T-helper 2 cell treated with Interferon-gamma antibody and Interleukin-4, amounts not matched to agents 100 ng/mL and 5 ng/mL, for 36 hours (primary cell): ENCODE data around the gene SMIM44. TPM values are rescaled to one million over a fixed set of nuclear protein-coding genes. Genes with fewer than 3 reads are reported as not detected.

Experiments used
- intact Hi-C: fragments of 100-400 bp; cut with micrococcal nuclease; formaldehyde crosslinking; loops from one replicate; pipeline ENCODE4 v1.15.1; 2023
- total RNA-seq: library from RNA; stranded (reverse); gene quantifications from 2 replicates; pipeline ENCODE4 v1.2.3, GENCODE V29; 2022

The SMIM44 gene
- total RNA-seq, 1 donor from 2014 or later: not detected

DNA sequence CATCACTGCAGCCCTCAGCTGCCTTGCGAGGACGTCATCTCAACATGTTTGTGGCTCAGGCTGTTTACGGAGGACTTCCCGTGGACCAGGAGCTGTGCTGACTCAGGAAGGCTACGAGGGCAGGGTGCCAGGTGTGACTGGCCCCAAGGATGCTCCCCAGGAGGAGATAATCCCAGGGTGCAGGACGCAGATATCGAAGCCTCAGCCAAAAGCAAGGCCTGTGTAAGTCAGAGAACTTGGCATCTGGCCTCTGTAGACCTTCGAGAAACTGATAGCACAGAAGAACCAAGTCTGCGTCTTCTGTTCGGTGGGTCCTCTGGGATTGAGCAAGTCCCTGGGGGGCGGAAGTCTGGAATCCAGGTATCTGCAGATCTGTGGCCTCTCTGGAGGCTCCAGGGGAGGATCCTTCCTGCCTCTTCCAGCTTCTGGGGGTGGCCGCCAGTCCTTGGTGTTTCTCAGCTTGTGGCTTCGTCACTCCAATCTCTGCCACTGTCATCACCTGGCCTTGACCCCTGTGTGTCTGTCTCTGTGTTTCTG lies 19.9 kb upstream of the SMIM44 start:
- intact Hi-C loops: loop anchor here (10.0 kb wide), 2 partner anchors 548 to 1348 kb away; partner anchors contain the start of gene AP3D1

DNA sequence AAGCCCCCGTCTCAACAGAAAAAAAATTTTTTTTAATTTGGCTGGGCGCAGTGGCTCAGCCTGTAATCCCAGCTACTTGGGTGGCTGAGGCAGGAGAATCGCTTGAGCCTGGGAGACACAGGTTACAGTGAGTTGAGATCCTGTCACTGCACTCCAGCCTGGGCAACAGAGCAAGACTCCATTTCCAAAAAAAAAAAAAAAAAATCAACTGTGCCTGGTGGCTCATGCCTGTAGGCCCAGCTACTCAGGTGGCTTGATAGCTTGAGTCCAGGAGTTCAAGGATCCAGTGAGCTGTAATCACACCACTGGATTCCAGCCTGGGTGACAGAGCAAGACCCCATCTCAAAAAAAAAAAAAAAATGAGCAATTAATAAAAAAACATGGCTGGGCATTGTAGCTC lies 18.5 kb upstream of the SMIM44 start:
- intact Hi-C loops: loop anchor here (10.0 kb wide), 2 partner anchors 547 to 1347 kb away; partner anchors contain the start of gene AP3D1

DNA sequence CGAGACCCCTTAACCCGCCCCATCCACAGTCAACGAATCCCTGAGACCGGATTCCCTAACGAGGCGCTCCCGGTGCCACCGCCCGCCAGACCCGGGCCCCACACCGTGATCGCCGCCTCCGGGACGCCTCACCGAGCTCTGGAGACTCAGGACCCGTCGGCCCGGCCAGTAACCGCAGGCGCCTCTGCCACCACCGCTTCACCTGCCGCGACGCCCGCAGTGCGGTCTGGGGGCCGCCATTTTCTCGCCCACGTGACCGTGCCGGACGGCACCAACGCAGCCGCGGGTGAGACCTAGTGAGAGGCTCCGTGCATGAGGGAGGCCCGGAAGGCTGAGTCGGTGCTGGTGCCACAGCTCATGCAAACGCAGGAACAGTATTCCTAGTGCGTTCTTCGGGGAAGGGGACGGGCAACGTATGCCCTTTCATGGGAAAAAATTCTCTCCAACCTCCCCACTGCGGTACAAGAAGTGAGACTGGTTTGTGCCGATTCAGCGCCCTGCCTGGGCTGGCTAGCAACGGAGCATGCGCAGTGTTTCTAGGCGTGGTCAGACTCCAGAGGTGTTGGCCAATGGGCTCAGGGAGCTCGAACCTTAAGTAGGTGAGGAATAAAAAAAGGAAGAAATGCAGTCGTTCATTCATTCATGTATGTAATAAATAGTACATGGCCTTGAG lies 17.3 kb upstream of the SMIM44 start, which contains the start of gene DOHH:
TSS of gene DOHH (minus strand) at position 246 of the 673 bp plus-strand sequence. CDS start 3,860 bp downstream, outside the sequence.
- intact Hi-C loops: loop anchor here (10.0 kb wide), 2 partner anchors 546 to 1346 kb away; partner anchors contain the start of gene AP3D1

DNA sequence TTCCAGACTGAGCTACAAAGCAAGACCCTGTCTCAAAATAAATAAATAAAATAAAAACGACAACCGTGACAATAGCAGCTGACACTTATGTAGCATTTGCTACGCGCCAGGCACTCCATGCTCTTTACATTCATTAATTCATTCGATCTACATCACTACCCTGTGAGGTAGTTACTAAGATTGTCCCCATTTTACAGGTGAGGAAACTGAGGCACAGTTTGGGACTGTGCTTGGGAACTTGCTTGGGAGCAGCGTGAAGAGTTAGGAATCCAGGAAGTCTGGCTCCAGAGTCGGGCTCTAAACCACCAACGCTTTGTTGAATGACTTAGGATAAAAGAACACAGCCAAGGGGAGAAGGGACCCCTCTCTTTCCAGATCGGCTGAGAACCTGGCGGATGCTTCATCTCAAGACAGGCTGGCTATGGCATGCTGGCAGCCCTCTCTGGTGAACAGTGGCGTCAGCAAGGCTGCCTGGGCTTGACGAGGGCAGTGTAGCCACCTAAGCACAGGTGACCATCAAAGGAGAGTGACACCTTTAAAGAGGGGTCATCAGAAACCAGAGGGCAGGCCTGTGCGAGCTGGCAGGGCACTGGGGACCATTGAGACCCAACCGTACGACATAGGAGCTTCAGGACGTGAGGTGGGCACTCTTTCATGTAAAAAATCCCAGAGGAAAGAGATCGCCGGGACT lies 16.6 kb upstream of the SMIM44 start:
- intact Hi-C loops: loop anchor here (10.0 kb wide), 2 partner anchors 545 to 1345 kb away; partner anchors contain the start of gene AP3D1

DNA sequence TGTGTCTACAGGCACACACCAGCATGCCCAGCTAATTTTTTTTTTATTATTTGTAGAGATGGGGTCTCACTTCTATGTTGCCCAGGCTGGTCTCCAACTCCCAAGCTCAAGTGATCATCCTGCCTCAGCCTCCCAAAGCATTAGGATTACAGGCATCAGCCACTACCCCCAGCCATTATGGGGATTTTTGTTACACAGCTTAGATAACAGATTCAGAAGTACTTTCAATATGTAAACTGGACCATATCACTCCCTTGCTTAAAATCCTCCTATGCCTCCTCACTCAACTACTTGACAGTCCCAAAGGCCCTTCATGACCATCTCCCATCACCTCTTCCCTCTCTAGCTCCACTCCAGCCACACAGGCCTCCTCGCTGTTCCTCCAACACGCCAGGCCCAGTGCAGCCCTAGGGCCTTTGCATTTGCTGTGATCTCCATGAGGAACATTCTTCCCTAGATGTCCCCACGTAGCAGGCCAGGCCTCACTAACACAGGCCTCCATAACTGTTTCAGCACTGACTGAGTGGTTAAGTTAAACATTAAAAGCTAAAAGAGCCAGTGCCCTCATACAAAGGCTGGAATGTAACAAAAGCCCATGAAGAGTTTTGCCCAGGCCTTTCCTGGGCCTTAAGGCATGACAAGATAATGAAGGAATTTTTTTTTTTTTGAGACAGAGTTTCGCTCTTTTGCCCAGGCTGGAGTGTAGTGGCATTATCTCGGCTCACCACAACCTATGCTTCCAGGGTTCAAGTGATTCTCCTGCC lies 14.7 kb upstream of the SMIM44 start:
- intact Hi-C loops: no loop called here

DNA sequence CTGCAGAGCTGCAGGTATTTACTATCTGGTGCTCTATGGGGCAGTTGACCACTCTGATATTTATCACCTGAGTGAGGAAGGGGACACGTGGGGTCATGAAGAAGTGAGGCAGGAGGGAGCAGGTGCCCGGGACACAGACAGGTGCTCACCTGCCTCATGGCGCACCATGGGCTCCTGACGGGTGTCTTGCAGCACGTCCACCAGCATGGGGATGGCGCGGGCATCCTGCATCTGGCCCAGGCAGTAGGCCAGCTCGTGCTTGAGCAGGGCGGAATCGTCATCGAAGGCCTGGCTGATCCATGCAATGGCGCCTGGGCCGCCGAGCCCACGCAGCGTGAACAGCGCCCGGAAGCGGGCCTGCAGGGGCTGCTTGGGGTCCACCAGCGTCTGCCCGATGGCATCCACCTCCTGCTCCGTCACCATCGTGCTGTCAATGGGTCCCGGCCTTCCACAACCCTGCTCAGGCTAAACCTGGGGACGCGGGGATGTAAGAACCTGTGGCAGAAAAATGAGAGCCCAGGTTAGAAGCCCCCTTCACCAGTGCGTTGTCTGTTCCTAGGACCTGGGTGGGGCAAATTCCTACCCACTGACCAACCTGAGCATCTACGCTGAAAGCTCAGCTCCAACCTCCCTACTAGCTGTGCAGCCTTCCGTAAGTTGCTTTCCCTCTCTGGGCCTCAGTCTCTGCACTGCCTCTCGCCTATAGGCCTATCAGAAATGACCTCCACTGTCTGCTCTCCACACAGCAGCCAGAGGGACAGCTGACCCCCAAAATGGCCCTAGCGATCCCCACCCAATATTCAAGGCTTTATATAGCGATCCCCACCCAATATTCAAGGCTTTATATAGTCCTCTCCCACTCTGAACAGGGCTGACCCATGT lies 13.4 kb upstream of the SMIM44 start:
- intact Hi-C loops: no loop called here

DNA sequence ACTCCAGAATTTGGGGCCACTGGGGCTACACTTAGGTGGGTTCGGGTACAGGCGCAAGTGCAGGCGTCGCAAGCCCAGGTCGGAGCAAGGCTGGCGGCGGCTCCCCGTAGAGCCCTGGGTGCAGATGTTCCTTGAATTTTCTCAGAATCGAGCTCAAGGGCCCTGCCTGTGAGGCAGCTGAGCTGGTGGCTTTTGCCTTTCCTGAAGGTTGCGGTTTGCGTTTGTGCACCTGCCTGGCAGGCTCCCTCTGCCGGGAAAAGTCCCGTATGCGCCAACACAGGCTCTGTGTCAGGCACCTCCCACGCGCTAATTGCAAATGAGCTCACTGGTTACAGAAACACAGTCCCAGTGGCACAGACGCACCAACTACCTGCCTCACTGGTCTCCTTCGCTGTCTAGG lies 11.3 kb upstream of the SMIM44 start:
- intact Hi-C loops: no loop called here

DNA sequence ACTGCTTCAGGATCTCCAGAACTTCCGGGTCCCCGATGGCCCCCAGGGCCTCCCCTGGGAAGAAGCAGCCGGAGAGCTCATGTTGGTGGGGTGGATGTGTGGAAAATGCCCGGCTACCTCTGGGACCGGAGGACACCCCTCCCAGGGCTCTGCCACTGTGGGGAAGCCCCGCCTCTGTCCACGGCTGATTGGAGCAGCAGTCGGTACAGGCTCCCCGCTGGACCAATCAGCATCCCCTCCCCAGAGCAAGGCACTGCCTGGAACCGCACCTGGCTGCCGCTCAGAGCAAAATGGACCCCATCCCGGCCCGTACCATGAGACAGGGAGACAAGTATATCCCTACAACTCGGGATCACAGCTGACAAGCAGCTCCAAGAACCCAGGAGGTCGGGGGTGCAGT lies 10.8 kb upstream of the SMIM44 start:
- intact Hi-C loops: no loop called here

DNA sequence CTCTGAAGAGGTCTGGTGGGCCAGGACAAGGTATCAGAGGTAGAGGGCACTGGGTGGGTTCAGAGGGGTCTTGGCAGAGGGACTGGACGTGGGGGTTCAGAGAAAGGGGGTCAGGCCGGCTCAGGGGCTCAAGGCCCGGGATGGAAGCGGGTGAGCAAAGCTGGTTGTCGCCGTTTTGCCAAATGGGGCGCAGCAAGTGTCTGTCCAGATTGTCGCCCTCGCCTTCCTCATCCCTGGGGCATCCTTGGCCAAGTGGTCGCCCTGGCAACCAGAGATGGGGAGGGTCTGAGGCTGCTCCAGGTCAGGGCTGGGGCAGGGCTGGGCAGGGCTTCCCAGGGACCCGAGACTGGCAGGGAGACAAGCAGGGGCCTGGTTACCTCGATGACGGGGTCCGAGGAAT lies 10.4 kb upstream of the SMIM44 start:
- intact Hi-C loops: no loop called here

DNA sequence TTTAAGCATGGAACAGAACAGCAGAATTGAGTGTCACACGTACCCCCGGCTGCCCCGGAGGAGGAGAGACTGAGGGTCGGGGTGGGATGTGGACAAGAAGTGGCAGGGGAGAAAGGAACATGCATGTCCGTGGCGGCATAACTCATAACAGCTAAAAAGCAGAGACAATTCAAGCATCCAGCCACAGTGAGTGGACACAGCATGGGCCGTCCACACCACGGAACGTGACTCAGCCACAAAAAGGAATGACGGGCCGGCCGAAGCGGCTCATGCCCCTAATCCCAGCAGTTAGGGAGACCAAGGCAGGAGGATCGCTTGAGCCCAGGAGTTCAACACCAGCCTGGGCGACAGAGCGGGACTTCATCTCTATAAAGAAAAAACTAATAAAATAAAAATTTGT lies 9.7 kb upstream of the SMIM44 start:
- intact Hi-C loops: no loop called here

DNA sequence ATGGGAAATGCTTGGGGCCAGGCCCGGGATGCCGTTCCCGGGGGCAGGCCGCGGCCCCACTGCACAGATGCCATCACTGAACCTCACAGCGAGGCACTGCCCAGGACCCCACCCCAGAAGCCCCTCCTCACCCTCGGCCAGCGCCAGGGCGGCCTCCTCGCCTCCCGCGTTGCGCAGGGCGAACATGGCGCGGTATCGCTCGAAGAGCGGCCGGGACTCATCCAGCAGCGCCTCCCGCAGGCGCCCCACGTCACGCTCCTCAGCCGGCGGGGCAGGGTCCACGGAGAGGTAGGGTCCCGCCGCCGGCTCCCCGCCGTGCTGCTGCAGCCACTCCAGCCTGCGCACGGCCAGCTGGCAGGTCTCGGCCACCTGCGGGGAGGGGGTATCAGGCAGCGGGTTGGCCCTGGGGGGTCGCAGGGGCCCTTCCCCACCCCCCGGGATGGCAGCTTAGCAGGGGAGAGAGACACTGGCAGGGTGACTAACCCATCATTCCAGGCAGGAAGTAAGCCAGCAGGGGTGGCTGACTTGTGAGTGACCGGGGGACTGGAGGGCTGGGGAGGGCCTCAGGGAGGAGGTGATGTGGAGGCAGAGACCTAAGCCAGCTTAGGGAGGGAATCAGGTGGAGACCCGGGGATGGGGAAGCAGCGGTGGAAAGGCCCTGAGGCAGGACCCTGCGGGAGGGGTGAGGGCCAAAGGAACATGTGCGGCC lies 9.0 kb upstream of the SMIM44 start:
- intact Hi-C loops: no loop called here

DNA sequence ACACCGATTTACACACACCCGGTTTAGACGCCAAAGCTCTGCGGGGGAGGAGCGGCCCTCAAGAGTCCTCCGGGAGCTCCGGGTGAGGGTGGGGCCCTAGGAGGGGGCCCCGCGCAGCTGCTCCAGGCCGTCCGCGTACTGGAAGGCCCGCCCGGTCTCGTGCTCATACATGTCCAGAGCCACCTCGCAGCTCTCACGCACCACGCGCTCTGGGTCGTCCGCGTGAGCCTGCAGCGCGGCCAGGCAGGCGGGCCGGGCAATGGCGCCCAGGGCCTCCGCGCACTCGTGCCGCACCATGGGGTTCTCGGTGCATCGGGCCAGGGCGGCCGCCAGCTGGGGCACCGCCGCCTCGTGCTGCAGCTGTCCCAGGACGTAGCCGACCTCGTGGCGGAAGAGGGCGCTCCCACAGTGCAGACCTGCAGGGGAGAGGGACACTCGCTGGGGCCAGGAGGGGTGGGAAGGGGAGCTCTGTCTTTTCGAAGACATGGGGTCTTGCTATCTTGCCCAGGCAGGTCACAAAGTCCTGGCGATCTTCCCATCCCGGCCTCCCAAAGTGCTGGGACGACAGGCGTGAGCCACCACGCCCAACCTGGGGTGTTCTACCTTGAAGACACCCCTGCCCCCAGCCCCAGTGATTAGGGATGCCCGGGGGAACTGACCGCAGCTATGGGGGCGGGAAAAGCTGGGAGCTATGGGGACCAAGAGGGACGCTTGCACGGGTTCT lies 8.3 kb upstream of the SMIM44 start:
- intact Hi-C loops: no loop called here

DNA sequence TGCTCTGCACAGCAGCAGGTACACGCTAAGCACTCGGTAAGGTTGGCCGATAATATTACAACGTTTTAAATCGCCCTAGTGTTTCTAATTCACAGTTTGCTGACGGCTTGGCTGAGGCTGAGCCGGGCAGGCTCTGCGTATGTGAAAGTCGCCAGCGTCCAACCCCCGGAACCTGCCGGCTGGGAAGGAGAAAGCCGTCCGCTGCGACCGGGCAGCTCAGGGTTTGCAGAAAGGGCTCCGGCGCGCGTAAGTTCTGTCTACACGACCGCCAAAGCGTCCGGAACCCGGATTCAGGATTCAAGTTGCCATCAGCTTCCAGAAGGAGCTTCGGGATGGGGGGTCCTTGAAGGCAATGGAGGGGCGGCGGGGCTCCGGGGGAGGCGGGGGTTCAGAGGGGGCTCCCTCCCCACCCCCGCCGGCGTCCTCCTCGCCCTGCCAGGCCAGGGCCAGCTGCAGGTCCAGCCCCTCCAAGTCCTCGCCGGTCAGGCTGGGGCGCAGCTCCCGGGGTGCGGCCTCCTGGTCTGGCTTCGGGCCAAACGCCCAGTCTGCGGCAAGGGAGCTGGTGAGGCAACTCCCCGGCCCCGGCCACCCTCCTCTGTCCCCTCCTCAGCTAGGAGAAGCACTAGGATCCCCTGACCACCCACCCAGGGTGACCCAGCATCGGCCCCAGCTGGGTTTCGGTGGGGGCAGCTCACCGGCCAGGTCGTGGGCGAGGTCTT lies 575 bp downstream of the SMIM44 start:
- intact Hi-C loops: no loop called here

DNA sequence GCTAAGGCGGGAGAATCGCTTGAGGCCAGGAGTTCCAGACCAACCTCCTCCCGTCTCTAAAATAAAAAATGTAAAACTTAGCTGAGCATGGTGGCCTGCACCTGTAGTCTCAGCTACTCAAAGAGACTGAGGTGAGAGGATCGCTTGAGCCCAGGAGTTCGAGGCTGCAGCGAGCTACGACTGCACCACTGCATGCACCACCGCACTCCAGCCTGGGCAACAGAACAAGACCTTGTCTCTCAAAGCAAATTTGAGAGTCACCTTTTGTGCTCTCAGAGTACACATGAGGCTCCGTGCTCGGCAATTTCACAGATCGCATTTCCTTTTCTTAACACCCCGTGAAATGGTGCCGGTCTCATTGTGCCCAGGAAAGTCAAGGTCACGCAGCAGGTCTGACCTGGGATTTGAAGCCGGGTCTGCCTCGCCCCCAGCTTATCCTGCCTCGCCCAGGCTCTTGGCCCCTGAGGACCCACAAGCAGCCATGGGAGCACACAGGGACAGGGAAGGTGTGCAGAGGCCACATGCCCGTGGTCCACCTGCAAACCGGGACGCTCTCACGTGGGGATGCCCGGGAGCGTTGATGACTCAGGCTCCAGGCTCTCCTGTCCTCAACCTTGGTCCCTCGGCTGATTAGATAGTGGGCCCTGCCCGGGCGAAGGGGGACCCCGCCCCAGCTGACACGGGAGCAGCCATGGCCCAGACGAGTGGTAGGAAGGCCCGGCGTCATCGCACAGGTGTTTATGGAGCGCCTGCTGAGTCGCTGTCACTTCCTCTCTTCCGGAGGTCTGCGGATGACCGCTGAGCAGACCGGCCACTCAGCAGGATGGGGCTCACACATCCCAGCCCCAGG lies 1.8 kb downstream of the SMIM44 start:
- intact Hi-C loops: no loop called here

DNA sequence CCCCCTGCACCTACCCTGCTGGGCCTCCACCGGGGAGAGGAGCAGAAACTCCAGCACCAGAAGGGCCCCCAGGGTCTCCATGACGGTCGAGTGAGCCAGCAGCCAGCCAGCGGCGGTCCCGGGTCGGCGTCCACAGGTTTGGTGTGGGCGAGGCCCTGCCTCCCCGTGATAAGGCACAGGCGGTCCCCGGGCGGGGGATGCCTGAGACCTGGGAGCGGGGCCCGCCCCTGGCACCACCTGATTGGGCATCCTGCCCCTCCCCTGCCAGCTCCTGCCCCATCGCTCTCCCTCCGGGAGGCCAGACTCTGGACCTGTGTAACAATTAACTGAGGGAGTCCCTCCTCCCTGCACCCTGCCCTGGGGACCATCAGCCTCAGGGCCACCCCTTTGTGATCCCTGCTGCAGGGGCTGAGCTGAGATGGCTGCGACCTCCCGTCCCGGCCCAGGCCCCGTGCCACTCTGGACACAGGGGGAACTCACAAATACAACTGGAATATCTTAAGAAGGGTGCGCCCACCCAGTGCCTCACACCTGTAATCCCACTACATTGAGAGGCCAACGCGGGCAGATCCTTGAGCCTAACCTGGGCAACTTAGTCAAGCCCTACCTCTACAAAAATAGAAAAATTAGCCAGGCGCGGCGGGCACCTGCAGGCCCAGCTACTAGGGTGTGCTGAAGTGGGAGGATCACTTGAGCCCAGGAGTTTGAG lies 2.7 kb downstream of the SMIM44 start, which contains the start of gene SMIM24:
TSS of gene SMIM24 (minus strand) at position 143 of the 709 bp plus-strand sequence. CDS start at position 81, 62 bp downstream.
- intact Hi-C loops: no loop called here

DNA sequence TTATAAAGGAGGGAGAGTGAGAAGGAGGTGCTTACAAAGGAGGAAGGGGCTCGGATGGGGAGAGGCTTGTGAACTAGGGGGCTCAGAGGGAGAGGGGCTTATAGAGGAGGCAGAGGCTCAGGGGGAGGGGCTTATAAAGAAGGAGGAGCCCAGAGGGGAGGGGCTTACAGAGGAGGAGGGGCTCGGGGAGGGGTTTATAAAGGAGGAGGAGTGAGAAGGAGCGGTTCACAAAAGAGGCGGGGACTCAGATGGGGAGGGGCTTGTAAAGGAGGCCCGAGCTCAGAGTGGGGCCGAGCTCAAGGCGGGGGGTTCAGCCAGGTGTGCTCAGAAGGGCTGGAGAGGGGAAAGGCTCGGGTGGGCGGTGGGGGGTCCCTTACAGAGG lies 3.4 kb downstream of the SMIM44 start:
- intact Hi-C loops: no loop called here
